NCI-H1436 treated with DMSO at 0.1 percent for 48 hours (cell line): ENCODE measurements around the gene DGAT2.

Experiments used
- DNase-seq: peaks from one replicate; lab custom pipeline; 2025; lab: John Stamatoyannopoulos, UW

DGAT2 gene

GRCh38 chr11:75801362-75802020 lies 32.9 kb downstream of the DGAT2 start:
- no peak for DNase-seq

GRCh38 chr11:75802021-75802912 lies 33.7 kb downstream of the DGAT2 start:
- DNase-seq = no peak

- DNase-seq = no peak
Measured at GRCh38 chr11:75802913-75803820, 34.6 kb downstream of the DGAT2 start.

GRCh38 chr11:75809111-75809510 lies 40.5 kb downstream of the DGAT2 start:
- DNase-seq = no peak

- no peak for DNase-seq
Measured at GRCh38 chr11:75809991-75810390, 41.4 kb downstream of the DGAT2 start.

- DNase-seq = no peak
Measured at GRCh38 chr11:75810637-75811390, 42.2 kb downstream of the DGAT2 start.

GRCh38 chr11:75811485-75811884 lies 42.9 kb downstream of the DGAT2 start:
- no peak for DNase-seq

GRCh38 chr11:75812542-75813040 lies 44.0 kb downstream of the DGAT2 start:
- DNase-seq = no peak

GRCh38 chr11:75813124-75813523 lies 44.5 kb downstream of the DGAT2 start:
- no peak for DNase-seq

GRCh38 chr11:75813622-75814039 lies 45.1 kb downstream of the DGAT2 start:
- DNase-seq = no peak

GRCh38 chr11:75814363-75814676 lies 45.7 kb downstream of the DGAT2 start:
- DNase-seq = peak; percentile 74

- peak; percentile 94 for DNase-seq
Measured at GRCh38 chr11:75814677-75815344, 46.2 kb downstream of the DGAT2 start, which contains the start of gene UVRAG. Gene UVRAG, plus strand, starts transcription at chr11:75815210. Its CDS starts 198 bp downstream, at chr11:75815408.

GRCh38 chr11:75815345-75816168 lies 47.0 kb downstream of the DGAT2 start:
- no peak for DNase-seq

GRCh38 chr11:75816561-75817239 lies 48.1 kb downstream of the DGAT2 start:
- no peak for DNase-seq

GRCh38 chr11:75820645-75821044 lies 52.1 kb downstream of the DGAT2 start:
- no peak for DNase-seq

GRCh38 chr11:75821202-75821601 lies 52.6 kb downstream of the DGAT2 start:
- no peak for DNase-seq

- no peak for DNase-seq
Measured at GRCh38 chr11:75822541-75822940, 54.0 kb downstream of the DGAT2 start.

GRCh38 chr11:75823415-75823814 lies 54.8 kb downstream of the DGAT2 start:
- no peak for DNase-seq

- no peak for DNase-seq
Measured at GRCh38 chr11:75823946-75824345, 55.4 kb downstream of the DGAT2 start.
